Activated B cell treated with CpG ODN at 0.5 μM for 24 hours (primary cell): ENCODE data around the gene SUMF1. TPM values are rescaled to one million over a fixed set of nuclear protein-coding genes. Genes with fewer than 3 reads are reported as not detected.

ENCODE experiments used
- ATAC-seq: fragments of 200-7000 bp; cut with Tn5 transposase; one replicate; pipeline ENCODE4 v1.10.0; 2021; ENCODE audit warnings: low read depth, mild to moderate bottlenecking, moderate library complexity
- CTCF ChIA-PET: fragments of 350-600 bp; sonication (Branson Sonifier 250); formaldehyde crosslinking; loops from one replicate; lab custom pipeline; 2021; ENCODE audit warnings: antibody characterized with exemption; lab: Charles Lee
- POLR2A ChIA-PET: fragments of 350-600 bp; sonication (Branson Sonifier 250); formaldehyde crosslinking; loops from one replicate; lab custom pipeline; 2021; ENCODE audit warnings: antibody characterized with exemption; lab: Charles Lee
- DNase-seq: peaks from one replicate; pipeline ENCODE4 v3.0.0; 2022
- H3K27ac Mint-ChIP-seq: one replicate; pipeline ENCODE4 v1.8.0; 2020; ENCODE audit warnings: mixed read lengths
- H3K27me3 Mint-ChIP-seq: one replicate; pipeline ENCODE4 v1.8.0; 2021; ENCODE audit warnings: mixed read lengths
- H3K36me3 Mint-ChIP-seq: one replicate; pipeline ENCODE4 v1.8.0; 2021; ENCODE audit warnings: low read depth, mixed read lengths
- H3K4me1 Mint-ChIP-seq: one replicate; pipeline ENCODE4 v1.8.0; 2021; ENCODE audit warnings: mixed read lengths
- H3K4me3 Mint-ChIP-seq: one replicate; pipeline ENCODE4 v1.8.0; 2020; ENCODE audit warnings: mild to moderate bottlenecking, mixed read lengths
- H3K9me3 Mint-ChIP-seq: one replicate; pipeline ENCODE4 v1.8.0; 2020; ENCODE audit warnings: mixed read lengths
- CTCF ChIP-seq: fragments of 200-600 bp; IDR thresholded peaks from one replicate; pipeline ENCODE4 v1.8.0; 2022; ENCODE audit warnings: antibody characterized with exemption, mild to moderate bottlenecking
- intact Hi-C: fragments of 100-400 bp; cut with micrococcal nuclease; formaldehyde crosslinking; loops from one replicate; pipeline ENCODE4 v1.15.1; 2024
- total RNA-seq: library from RNA; stranded (reverse); gene quantifications from 2 replicates; pipeline ENCODE4 v1.2.3, GENCODE V29; 2022

Gene SUMF1
- total RNA-seq, 1 donor from 2014 or later = 20.7 TPM

- ChIA-PET POLR2A (interaction anchor here (0.6 kb wide), 1 partner anchor 1899 kb away, joined by 4 read pairs; no protein-coding TSS in a partner anchor), CTCF (interaction anchor here (0.6 to 1.1 kb wide), 3 partner anchors 50 to 306 kb away, joined by 3 to 4 read pairs (median 3); no protein-coding TSS in a partner anchor)
- H3K27me3 Mint-ChIP-seq = no peaks in the 10 kb centered on the region
- H3K4me3 Mint-ChIP-seq = no peak overlapping the region
- H3K9me3 Mint-ChIP-seq = peaks cover 18% of the 10 kb centered on the region
- no peak overlapping the region for H3K27ac Mint-ChIP-seq
- no peak for TF ChIP-seq CTCF
- H3K4me1 Mint-ChIP-seq = no peaks in the 10 kb centered on the region
- H3K36me3 Mint-ChIP-seq = peaks cover 14% of the 10 kb centered on the region
- ATAC-seq (no peak), DNase-seq (no peak)
- intact Hi-C loops = no loop called here
These were observed 140.2 kb downstream of the SUMF1 start for GRCh38 chr3:4326868-4327267.

GRCh38 chr3:4323246-4324027, 143.6 kb downstream of the SUMF1 start:
- intact Hi-C loops = no loop called here
- no peaks in the 10 kb centered on the region for H3K27me3 Mint-ChIP-seq
- H3K4me1 Mint-ChIP-seq = peaks cover 1% of the 10 kb centered on the region
- no peak overlapping the region for H3K27ac Mint-ChIP-seq
- no peak for DNase-seq
- ChIA-PET POLR2A (no interaction called here), CTCF (no interaction called here)
- no peak for ATAC-seq
- H3K9me3 Mint-ChIP-seq = peaks cover 5% of the 10 kb centered on the region
- H3K4me3 Mint-ChIP-seq = no peak overlapping the region
- H3K36me3 Mint-ChIP-seq = peaks cover 2% of the 10 kb centered on the region
- TF ChIP-seq CTCF = no peak

DNA sequence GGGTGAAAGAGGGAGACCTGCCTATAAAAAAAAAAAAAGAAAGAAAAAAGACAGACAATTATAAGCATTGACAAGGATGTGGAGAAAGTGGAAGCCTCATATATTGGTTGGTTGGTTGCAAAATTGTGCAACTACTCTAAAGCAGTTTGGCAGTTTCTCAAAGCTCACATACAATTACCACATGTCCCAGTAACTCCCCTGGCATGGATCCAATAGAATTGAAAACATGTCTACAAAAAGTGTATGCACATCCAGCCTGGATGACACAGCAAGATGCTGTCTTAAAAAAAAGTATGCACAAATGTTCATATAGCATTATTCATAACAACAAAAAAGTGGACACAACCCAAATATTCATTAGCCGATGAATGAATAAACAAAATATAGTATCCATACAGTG, 144.4 kb downstream of the SUMF1 start:
- DNase-seq = no peak
- no peak overlapping the region for H3K4me3 Mint-ChIP-seq
- peaks cover 2% of the 10 kb centered on the region for H3K9me3 Mint-ChIP-seq
- peaks cover 2% of the 10 kb centered on the region for H3K36me3 Mint-ChIP-seq
- ChIA-PET CTCF (no interaction called here), POLR2A (no interaction called here)
- ATAC-seq = no peak
- intact Hi-C loops = no loop called here
- H3K27me3 Mint-ChIP-seq = no peaks in the 10 kb centered on the region
- H3K27ac Mint-ChIP-seq = no peak overlapping the region
- TF ChIP-seq CTCF = no peak
- H3K4me1 Mint-ChIP-seq = peaks cover 1% of the 10 kb centered on the region

GRCh38 chr3:4321732-4322131, 145.3 kb downstream of the SUMF1 start:
- no peak for TF ChIP-seq CTCF
- Mint-ChIP-seq H3K4me1 (peaks cover 1% of the 10 kb centered on the region), H3K27me3 (no peaks in the 10 kb centered on the region), H3K36me3 (peaks cover 6% of the 10 kb centered on the region), H3K9me3 (no peaks in the 10 kb centered on the region), H3K27ac (no peak overlapping the region), H3K4me3 (no peak overlapping the region)
- intact Hi-C loops = no loop called here
- DNase-seq = no peak
- ATAC-seq = no peak
- ChIA-PET CTCF (no interaction called here), POLR2A (interaction anchor here (0.6 kb wide), 1 partner anchor 14 kb away, joined by 3 read pairs; no protein-coding TSS in a partner anchor)

- Mint-ChIP-seq H3K36me3 (peaks cover 12% of the 10 kb centered on the region), H3K9me3 (no peaks in the 10 kb centered on the region), H3K27me3 (no peaks in the 10 kb centered on the region), H3K27ac (no peak overlapping the region), H3K4me1 (peaks cover 1% of the 10 kb centered on the region), H3K4me3 (no peak overlapping the region)
- POLR2A ChIA-PET = no interaction called here
- no peak for ATAC-seq
- no peak for TF ChIP-seq CTCF
- CTCF ChIA-PET = no interaction called here
- DNase-seq = no peak
- intact Hi-C loops = no loop called here
These were observed 146.8 kb downstream of the SUMF1 start for GRCh38 chr3:4320096-4320911.
